Progenitor cell of endocrine pancreas (in vitro differentiated cells): Measurements from ENCODE around the gene ACAD11. TPM values are rescaled to one million over a fixed set of nuclear protein-coding genes. Genes with fewer than 3 reads are reported as not detected.
"Not testable (repeated sequence)": the region's sequence is repeated elsewhere in the genome, so short reads cannot be mapped to it uniquely, and the experiment has no call there.

Experiments used
- DNase-seq: peaks from one replicate; pipeline ENCODE4 v3.0.0; 2021; ENCODE audit warnings: low spot score; ENCODE audit not compliant: unreplicated experiment
- H3K27ac Mint-ChIP-seq: 2 replicates; pipeline ENCODE4 v1.8.0; 2021; ENCODE audit warnings: mild to moderate bottlenecking, moderate library complexity, mixed read lengths
- H3K27me3 Mint-ChIP-seq: 2 replicates; pipeline ENCODE4 v1.8.0; 2021; ENCODE audit warnings: mixed read lengths
- H3K36me3 Mint-ChIP-seq: 2 replicates; pipeline ENCODE4 v1.8.0; 2022; ENCODE audit warnings: mixed read lengths; ENCODE audit not compliant: insufficient read depth
- H3K4me1 Mint-ChIP-seq: 2 replicates; pipeline ENCODE4 v1.8.0; 2021; ENCODE audit warnings: low read depth, mixed read lengths
- H3K4me3 Mint-ChIP-seq: 2 replicates; pipeline ENCODE4 v1.8.0; 2021; ENCODE audit warnings: low read depth, mild to moderate bottlenecking, moderate library complexity, mixed read lengths
- H3K9me3 Mint-ChIP-seq: 2 replicates; pipeline ENCODE4 v1.8.0; 2021; ENCODE audit warnings: low read depth, mixed read lengths
- total RNA-seq: library from RNA; stranded (reverse); gene quantifications from 2 replicates; pipeline ENCODE4 v1.2.1, GENCODE V29; 2021
- TF ChIP-seq, protein P1 (sequence below): fragments of 200-600 bp; sonication (generic); IDR thresholded peaks from one replicate; pipeline ENCODE4 v1.5.0; 2021; ENCODE audit warnings: antibody characterized with exemption, mild to moderate bottlenecking; ENCODE audit not compliant: unreplicated experiment

The ACAD11 gene
- total RNA-seq, 1 donor from 2014 or later, result 14.2 TPM

DNA sequence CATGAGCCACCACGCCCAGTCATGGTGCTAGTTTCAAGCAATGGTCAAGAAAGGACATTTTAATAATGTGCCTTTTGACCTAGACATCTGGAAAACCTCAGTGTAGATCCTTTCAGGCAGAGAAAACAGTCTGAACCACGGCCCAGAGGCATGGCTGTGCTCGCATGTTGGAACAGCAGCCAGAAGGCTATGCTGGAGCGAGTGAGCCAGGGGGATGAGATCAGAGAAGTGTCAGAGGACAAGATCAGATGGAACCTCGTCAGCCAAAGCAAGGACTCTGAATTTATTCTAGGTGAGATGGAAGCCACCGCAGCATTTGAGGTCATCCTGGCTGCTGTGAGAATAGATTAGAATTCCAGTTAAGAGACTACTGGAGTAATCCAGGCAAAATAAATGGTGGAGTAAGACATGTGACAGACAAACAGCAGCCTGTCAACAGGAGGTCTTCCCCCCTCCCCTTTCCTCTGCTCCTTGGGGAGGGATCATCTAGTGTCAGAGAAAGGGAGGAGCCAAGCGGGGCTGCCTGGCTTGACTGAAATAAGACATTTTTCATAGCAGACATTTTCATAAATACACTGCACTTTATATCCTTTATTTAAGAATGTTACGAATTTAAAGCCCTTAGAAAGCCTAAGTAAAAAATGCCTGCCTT, 103.0 kb downstream of the ACAD11 start:
- TF ChIP-seq, protein P1, sequence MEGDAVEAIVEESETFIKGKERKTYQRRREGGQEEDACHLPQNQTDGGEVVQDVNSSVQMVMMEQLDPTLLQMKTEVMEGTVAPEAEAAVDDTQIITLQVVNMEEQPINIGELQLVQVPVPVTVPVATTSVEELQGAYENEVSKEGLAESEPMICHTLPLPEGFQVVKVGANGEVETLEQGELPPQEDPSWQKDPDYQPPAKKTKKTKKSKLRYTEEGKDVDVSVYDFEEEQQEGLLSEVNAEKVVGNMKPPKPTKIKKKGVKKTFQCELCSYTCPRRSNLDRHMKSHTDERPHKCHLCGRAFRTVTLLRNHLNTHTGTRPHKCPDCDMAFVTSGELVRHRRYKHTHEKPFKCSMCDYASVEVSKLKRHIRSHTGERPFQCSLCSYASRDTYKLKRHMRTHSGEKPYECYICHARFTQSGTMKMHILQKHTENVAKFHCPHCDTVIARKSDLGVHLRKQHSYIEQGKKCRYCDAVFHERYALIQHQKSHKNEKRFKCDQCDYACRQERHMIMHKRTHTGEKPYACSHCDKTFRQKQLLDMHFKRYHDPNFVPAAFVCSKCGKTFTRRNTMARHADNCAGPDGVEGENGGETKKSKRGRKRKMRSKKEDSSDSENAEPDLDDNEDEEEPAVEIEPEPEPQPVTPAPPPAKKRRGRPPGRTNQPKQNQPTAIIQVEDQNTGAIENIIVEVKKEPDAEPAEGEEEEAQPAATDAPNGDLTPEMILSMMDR, result no peak
- Mint-ChIP-seq H3K27me3 (no peaks in the 10 kb centered on the region), H3K4me3 (no peak overlapping the region), H3K27ac (no peak overlapping the region), H3K9me3 (no peaks in the 10 kb centered on the region), H3K4me1 (peaks cover 9% of the 10 kb centered on the region), H3K36me3 (no peaks in the 10 kb centered on the region)
- DNase-seq, result no peak

DNA sequence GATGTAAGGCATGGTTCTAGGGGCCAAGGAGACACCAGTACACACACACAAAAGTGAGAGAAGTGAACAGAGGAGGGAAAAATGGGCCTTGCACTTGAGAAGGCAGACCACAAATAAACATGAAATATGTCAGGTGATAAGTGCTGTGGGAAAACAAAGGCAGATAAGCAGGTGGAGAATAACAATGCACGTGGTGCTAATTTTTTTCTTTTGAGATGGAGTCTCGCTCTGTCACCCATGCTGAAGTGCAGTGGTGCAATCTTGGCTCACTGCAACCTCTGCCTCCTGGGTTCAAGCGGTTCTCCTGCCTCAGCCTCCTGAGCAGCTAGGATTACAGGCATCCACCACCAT, 103.6 kb downstream of the ACAD11 start:
- not testable (repeated sequence) for H3K27me3 Mint-ChIP-seq, H3K36me3 Mint-ChIP-seq, H3K27ac Mint-ChIP-seq, H3K4me1 Mint-ChIP-seq, H3K4me3 Mint-ChIP-seq, H3K9me3 Mint-ChIP-seq, DNase-seq

DNA sequence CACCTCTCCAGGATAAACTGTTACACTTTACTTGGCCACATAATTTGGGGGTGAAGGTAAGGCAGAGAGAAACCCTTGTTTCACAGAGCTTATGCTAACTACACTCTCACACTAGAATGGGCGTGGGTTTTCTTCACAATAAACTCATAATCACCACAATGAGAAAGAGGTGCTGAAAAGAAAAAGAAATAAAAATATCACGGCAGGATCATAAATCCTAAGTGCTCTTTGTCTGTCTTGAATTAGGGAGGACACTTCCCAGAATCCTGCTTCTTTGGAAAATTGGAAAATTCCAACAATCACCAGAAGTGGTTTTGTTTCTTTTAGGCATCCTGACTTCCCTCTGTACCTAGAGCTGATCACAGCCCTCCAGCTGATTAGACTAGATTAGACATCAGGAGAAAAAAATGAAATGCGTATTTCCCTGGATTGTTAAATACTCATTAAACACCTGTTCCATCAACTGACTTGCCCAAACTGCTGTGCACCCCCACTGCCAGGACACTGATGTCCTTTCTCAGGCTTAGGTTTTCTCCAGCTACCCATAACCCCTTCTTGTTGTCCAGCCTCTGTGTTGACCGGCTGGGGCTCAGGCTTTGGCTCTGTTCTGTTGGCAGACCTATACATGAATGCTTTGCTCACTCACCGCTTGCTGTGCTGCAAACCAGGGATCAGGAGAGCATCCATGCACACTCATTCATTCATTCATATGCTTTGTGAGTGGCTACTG, 104.1 kb downstream of the ACAD11 start:
- no peak for DNase-seq
- Mint-ChIP-seq H3K27me3 (no peaks in the 10 kb centered on the region), H3K27ac (no peak overlapping the region), H3K4me1 (peaks cover 9% of the 10 kb centered on the region), H3K4me3 (no peak overlapping the region), H3K9me3 (no peaks in the 10 kb centered on the region), H3K36me3 (no peaks in the 10 kb centered on the region)
- TF ChIP-seq, protein P1, result no peak

DNA sequence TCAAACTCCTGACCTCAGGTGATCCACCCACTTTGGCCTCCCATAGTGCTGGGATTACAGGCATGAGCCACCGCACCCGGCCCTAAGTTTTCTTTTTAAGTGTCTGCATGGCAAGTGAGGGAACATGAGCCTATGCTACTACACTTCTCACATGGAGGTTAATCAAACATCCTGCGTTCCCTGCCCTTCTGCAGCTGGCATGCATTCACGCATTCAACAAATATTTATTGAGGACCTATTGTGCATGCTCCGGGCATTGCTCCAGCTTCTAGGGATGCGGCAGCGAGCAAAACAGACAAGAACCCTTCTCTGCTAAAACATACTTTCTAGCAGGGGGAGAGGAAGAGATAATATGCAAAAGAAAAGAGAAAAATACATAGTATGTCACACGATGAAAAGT, 105.2 kb downstream of the ACAD11 start:
- H3K4me3 Mint-ChIP-seq, result no peak overlapping the region
- TF ChIP-seq, protein P1, result no peak
- H3K9me3 Mint-ChIP-seq, result no peaks in the 10 kb centered on the region
- H3K36me3 Mint-ChIP-seq, result no peaks in the 10 kb centered on the region
- no peaks in the 10 kb centered on the region for H3K27me3 Mint-ChIP-seq
- peaks cover 9% of the 10 kb centered on the region for H3K4me1 Mint-ChIP-seq
- no peak for DNase-seq
- H3K27ac Mint-ChIP-seq, result no peak overlapping the region

DNA sequence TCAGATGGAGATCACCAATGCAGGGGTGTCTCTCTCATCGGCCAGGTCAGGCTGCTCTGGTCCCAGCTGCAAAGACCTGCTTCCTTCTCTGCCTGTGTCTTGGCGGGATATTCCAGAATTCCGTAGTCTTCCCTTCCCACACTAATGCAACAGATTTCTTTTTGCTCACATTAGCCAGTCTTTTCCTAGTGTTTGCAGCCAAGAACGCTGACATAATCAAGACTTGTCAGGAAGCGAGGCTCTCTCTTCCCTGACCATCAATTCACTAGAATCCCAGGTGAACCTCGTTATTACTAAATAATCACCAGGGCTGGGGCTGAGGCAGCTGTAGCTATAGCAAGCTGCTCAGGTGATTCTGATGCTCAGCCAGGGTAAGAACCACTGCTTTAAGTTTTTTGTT, 105.8 kb downstream of the ACAD11 start:
- H3K27ac Mint-ChIP-seq, result no peak overlapping the region
- H3K27me3 Mint-ChIP-seq, result no peaks in the 10 kb centered on the region
- H3K9me3 Mint-ChIP-seq, result no peaks in the 10 kb centered on the region
- TF ChIP-seq, protein P1, result no peak
- H3K4me1 Mint-ChIP-seq, result peaks cover 9% of the 10 kb centered on the region
- no peaks in the 10 kb centered on the region for H3K36me3 Mint-ChIP-seq
- DNase-seq, result no peak
- no peak overlapping the region for H3K4me3 Mint-ChIP-seq
